ENCODE data around the gene PALD1.
"Not testable (repeated sequence)": the region's sequence is repeated elsewhere in the genome, so short reads cannot be mapped to it uniquely, and the experiment has no call there.

The PALD1 gene

GRCh38 chr10:70575874-70576802, 97.6 kb downstream of the PALD1 start:
- no peak for DNase-seq

- no peak for DNase-seq
These were observed 98.4 kb downstream of the PALD1 start for GRCh38 chr10:70576803-70577517.

GRCh38 chr10:70578371-70578947, 99.9 kb downstream of the PALD1 start:
- DNase-seq, result no peak

GRCh38 chr10:70579234-70580002, 100.9 kb downstream of the PALD1 start:
- no peak for DNase-seq

GRCh38 chr10:70581176-70581575, 102.6 kb downstream of the PALD1 start:
- not testable (repeated sequence) for DNase-seq

GRCh38 chr10:70582793-70583668, 104.5 kb downstream of the PALD1 start:
- DNase-seq, result no peak

- no peak for DNase-seq
These were observed 105.1 kb downstream of the PALD1 start for GRCh38 chr10:70583669-70584037.

- DNase-seq, result no peak
These were observed 105.8 kb downstream of the PALD1 start for GRCh38 chr10:70584366-70584765.

GRCh38 chr10:70584909-70585544, 106.5 kb downstream of the PALD1 start:
- no peak for DNase-seq

- no peak for DNase-seq
These were observed 107.1 kb downstream of the PALD1 start for GRCh38 chr10:70585578-70586169.

- no peak for DNase-seq
These were observed 107.9 kb downstream of the PALD1 start for GRCh38 chr10:70586348-70586930.

- no peak for DNase-seq
These were observed 108.6 kb downstream of the PALD1 start for GRCh38 chr10:70587045-70587658.

- no peak for DNase-seq
These were observed 109.7 kb downstream of the PALD1 start for GRCh38 chr10:70588255-70588654.

- no peak for DNase-seq
These were observed 110.4 kb downstream of the PALD1 start for GRCh38 chr10:70588859-70589570.

GRCh38 chr10:70589762-70590654, 111.4 kb downstream of the PALD1 start:
- DNase-seq, result no peak

GRCh38 chr10:70590655-70591416, 112.3 kb downstream of the PALD1 start:
- DNase-seq, result no peak

GRCh38 chr10:70592186-70592735, 113.7 kb downstream of the PALD1 start:
- no peak for DNase-seq
